ENCODE measurements around the gene HENMT1. TPM values are rescaled to one million over a fixed set of nuclear protein-coding genes. Genes with fewer than 3 reads are reported as not detected.

Gene HENMT1
- total RNA-seq, 1 experiment from 2014 or later, result 6.2 TPM

DNA sequence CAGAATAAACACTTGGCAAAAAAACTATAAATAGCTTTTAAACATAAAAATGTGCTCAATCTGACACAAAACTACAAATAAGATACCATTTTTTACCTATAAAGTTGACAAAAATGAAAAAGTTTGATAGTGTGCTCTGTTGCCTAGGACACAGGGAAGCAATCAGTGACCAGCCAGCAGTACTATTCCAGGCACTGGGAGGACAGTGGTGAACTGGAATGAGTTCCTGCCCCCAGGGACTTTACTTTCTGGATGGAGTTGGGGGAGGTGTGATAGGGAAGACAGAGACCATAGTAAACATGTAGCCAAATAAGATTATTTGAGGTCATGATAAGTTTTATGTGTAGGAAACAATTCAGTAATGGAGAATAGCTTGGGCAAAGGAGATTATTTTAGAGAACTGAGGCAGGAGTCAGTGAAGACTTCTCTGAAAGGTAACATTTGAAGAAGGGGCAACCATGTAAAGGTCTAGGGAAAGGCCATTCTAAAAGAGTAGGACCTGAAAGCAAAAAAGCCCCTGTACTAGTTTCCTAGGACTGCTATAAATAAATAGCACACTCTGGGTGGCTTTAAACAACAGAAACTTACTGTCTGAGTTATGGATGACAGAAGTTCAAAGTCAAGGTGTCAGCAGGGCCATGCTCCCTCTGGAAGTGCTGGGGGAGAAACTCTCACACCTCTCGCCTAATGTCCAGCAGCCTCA, 59.0 kb downstream of the HENMT1 start:
- H3K27ac ChIP-seq (ENCODE audit: insufficient read length, low read depth, low read length), result no peak overlapping the region
- H3K4me1 Mint-ChIP-seq, result no peaks in the 10 kb centered on the region

More for the DNA sequence above, 59.0 kb downstream of the HENMT1 start:
- Histone ChIP-seq H3K4me1 (ENCODE audit: insufficient read depth, low read length) (no peaks in the 10 kb centered on the region), H3K14ac (ENCODE audit: insufficient read depth, low read length) (no peak overlapping the region), H2AK5ac (ENCODE audit: insufficient read length, low read length) (no peak overlapping the region), H2BK120ac (ENCODE audit: low read depth, low read length, poor library complexity, severe bottlenecking) (no peak overlapping the region), H3K18ac (ENCODE audit: insufficient read length, low read depth, low read length) (no peak overlapping the region), H3K27me3 (ENCODE audit: insufficient read depth, low read length) (no peaks in the 10 kb centered on the region), H4K20me1 (ENCODE audit: control insufficient read depth, insufficient read depth, insufficient read length) (no peaks in the 10 kb centered on the region), H3K79me2 (ENCODE audit: insufficient read depth, low read length) (no peaks in the 10 kb centered on the region), H4K8ac (replicated peaks; ENCODE audit: insufficient read length, low read depth, low read length) (no peak overlapping the region), H2BK15ac (ENCODE audit: low read depth, low read length) (no peak overlapping the region), H3K9me3 (ENCODE audit: control insufficient read depth, low read depth, low read length) (no peaks in the 10 kb centered on the region), H3K9ac (ENCODE audit: extremely low read depth, insufficient read length, low read length) (no peak overlapping the region), H3K56ac (ENCODE audit: insufficient read length, low read depth, low read length) (no peak overlapping the region), H4K5ac (ENCODE audit: insufficient read length, low read depth, low read length) (no peak overlapping the region), H3K23me2 (ENCODE audit: insufficient read length, low read depth, low read length, poor library complexity, severe bottlenecking) (no peaks in the 10 kb centered on the region), H2BK12ac (ENCODE audit: insufficient read length, low read depth, low read length) (no peak overlapping the region), H3K4me2 (ENCODE audit: insufficient read depth, insufficient read length, low read length) (no peak overlapping the region), H3T11ph (ENCODE audit: low read length) (no peak overlapping the region), H2AFZ (ENCODE audit: low read length) (no peak overlapping the region), H3K4ac (ENCODE audit: low read depth, low read length) (no peak overlapping the region), H4K91ac (ENCODE audit: insufficient read length, low read depth, low read length) (no peak overlapping the region), H2BK20ac (ENCODE audit: low read depth, low read length, poor library complexity, severe bottlenecking) (no peak overlapping the region), H3K79me1 (ENCODE audit: insufficient read depth, low read depth, low read length, poor library complexity, severe bottlenecking) (no peaks in the 10 kb centered on the region), H3K23ac (ENCODE audit: insufficient read length, low read depth, low read length) (no peak overlapping the region), H2BK5ac (ENCODE audit: insufficient read length, low read length) (no peak overlapping the region)
- Mint-ChIP-seq H3K27ac (no peak overlapping the region; a peak in 1 of 7 replicates), H3K4me3 (no peak overlapping the region), H3K36me3 (ENCODE audit: insufficient read depth in 1 of 3, low read depth in 3 of 3) (peaks cover 0 to 4% (median 4%) of the 10 kb centered on the region in 3 experiments; a peak in 4 of 7 replicates), H3K9me3 (no peaks in the 10 kb centered on the region), H3K27me3 (ENCODE audit: low read depth) (no peaks in the 10 kb centered on the region)
- DNase-seq, result no peak
- TF ChIP-seq, protein P1, sequence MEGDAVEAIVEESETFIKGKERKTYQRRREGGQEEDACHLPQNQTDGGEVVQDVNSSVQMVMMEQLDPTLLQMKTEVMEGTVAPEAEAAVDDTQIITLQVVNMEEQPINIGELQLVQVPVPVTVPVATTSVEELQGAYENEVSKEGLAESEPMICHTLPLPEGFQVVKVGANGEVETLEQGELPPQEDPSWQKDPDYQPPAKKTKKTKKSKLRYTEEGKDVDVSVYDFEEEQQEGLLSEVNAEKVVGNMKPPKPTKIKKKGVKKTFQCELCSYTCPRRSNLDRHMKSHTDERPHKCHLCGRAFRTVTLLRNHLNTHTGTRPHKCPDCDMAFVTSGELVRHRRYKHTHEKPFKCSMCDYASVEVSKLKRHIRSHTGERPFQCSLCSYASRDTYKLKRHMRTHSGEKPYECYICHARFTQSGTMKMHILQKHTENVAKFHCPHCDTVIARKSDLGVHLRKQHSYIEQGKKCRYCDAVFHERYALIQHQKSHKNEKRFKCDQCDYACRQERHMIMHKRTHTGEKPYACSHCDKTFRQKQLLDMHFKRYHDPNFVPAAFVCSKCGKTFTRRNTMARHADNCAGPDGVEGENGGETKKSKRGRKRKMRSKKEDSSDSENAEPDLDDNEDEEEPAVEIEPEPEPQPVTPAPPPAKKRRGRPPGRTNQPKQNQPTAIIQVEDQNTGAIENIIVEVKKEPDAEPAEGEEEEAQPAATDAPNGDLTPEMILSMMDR (conservative IDR thresholded peaks at IDR 0.05), result no peak
- WGBS (ENCODE audit: extremely low coverage, insufficient read length, low lambda C conversion rate), result no CpG with 5 or more reads among the region's 1 CpG

Data from H9 (cell line).